Thyroid gland (tissue), 4 donors: Measurements from ENCODE around the gene PLA2G3.

Experiments used
- CTCF ChIP-seq, 6 experiments: fragments of 200-600 bp in 3 of 6; fragments of 450-650 bp in 3 of 6; sonication (generic) in 3 of 6; IDR thresholded peaks; one replicate each; pipeline ENCODE4 v1.5.1; 2016 to 2019; ENCODE audit warnings: antibody characterized with exemption in 6 of 6, mild to moderate bottlenecking in 2 of 6, inconsistent platforms in 1 of 6, moderate library complexity in 1 of 6
- POLR2A ChIP-seq, 2 donors: fragments of 450-650 bp; IDR thresholded peaks; one replicate each; pipeline ENCODE4 v1.6.1; 2017; ENCODE audit warnings: antibody characterized with exemption in 2 of 2, mild to moderate bottlenecking in 2 of 2, moderate library complexity in 1 of 2

GRCh38 chr22:31120642-31121041 lies 19.7 kb downstream of the PLA2G3 start:
- TF ChIP-seq CTCF (IDR thresholded peaks at IDR 0.05), result no peak
- no peak for TF ChIP-seq POLR2A (IDR thresholded peaks at IDR 0.05)
